ENCODE data around the gene HID1. TPM values are rescaled to one million over a fixed set of nuclear protein-coding genes. Genes with fewer than 3 reads are reported as not detected.

Gene HID1
- total and polyA plus RNA-seq, 2 experiments from 2014 or later: 8.7 to 10.9 TPM

- Mint-ChIP-seq H3K9me3 (no peaks in the 10 kb centered on the region; the same call in 2 of the 3 replicates), H3K4me3 (no peak overlapping the region), H3K27me3 (ENCODE audit: insufficient read depth, low read depth, poor library complexity) (peaks cover 6% of the 10 kb centered on the region), H3K27ac (no peak overlapping the region), H3K4me1 (peaks cover 2% of the 10 kb centered on the region; the same call in 1 of the 3 replicates), H3K36me3 (ENCODE audit: low read depth) (peaks cover 13% of the 10 kb centered on the region)
- Histone ChIP-seq H3K9me2 (ENCODE audit: insufficient read depth) (no peaks in the 10 kb centered on the region), H3F3A (replicated peaks; ENCODE audit: low read depth) (no peaks in the 10 kb centered on the region), H3K27ac (ENCODE audit: low read depth) (no peak overlapping the region), H2AFZ (no peak overlapping the region), H3K4me1 (ENCODE audit: insufficient read depth) (peaks cover 4% of the 10 kb centered on the region; the same call in 1 of the 2 replicates), H3K27me3 (ENCODE audit: insufficient read depth) (no peaks in the 10 kb centered on the region), H3K79me2 (replicated peaks; ENCODE audit: insufficient read depth) (no peaks in the 10 kb centered on the region), H3K4me2 (no peak overlapping the region), H3K4me3 (no peak overlapping the region), H3K36me3 (ENCODE audit: insufficient read depth) (no peaks in the 10 kb centered on the region; the same call in 1 of the 2 replicates), H4K20me1 (replicated peaks; ENCODE audit: insufficient read depth) (no peaks in the 10 kb centered on the region; the same call in 1 of the 2 replicates)
- no peak for DNase-seq (ENCODE audit: low spot score)
- no peak for ATAC-seq
- TF ChIP-seq EZH2phosphoT487 (IDR thresholded peaks at IDR 0.05; ENCODE audit: unreplicated experiment): no peak
- TF ChIP-seq POLR2AphosphoS5 (IDR thresholded peaks at IDR 0.05; ENCODE audit: low read depth): no peak
- no peak for TF ChIP-seq CREB1 (CRISPR knock-in tag; IDR thresholded peaks at IDR 0.05; ENCODE audit: low read depth)
- no peak for TF ChIP-seq ZNF114 (CRISPR knock-in tag; IDR thresholded peaks at IDR 0.05)
- TF ChIP-seq JUNB (IDR thresholded peaks at IDR 0.05; ENCODE audit: unreplicated experiment): no peak
- TF ChIP-seq ETS1 (IDR thresholded peaks at IDR 0.05): no peak
- TF ChIP-seq CTCF (conservative IDR thresholded peaks at IDR 0.05; ENCODE audit: low read depth in 2 of 2): no peak
- TF ChIP-seq NANOG (IDR thresholded peaks at IDR 0.05; ENCODE audit: borderline replicate concordance): no peak
- no peak for TF ChIP-seq EZH2 (IDR thresholded peaks at IDR 0.05; ENCODE audit: low read depth, unreplicated experiment)
These were observed 32.7 kb upstream of the HID1 start for GRCh38 chr17:75005291-75005690.

- H3K9me3 Mint-ChIP-seq: no peaks in the 10 kb centered on the region; the same call in 2 of the 3 replicates
- Histone ChIP-seq H2AFZ (no peak overlapping the region), H3K27ac (ENCODE audit: low read depth) (no peak overlapping the region), H3K4me3 (no peak overlapping the region), H3K79me2 (replicated peaks; ENCODE audit: insufficient read depth) (no peaks in the 10 kb centered on the region), H4K20me1 (replicated peaks; ENCODE audit: insufficient read depth) (no peaks in the 10 kb centered on the region; the same call in 1 of the 2 replicates), H3F3A (replicated peaks; ENCODE audit: low read depth) (no peaks in the 10 kb centered on the region), H3K36me3 (ENCODE audit: insufficient read depth) (peaks cover 3% of the 10 kb centered on the region; the same call in 1 of the 2 replicates), H3K9me2 (ENCODE audit: insufficient read depth) (no peaks in the 10 kb centered on the region), H3K4me2 (no peak overlapping the region), H3K4me1 (ENCODE audit: insufficient read depth) (peaks cover 4% of the 10 kb centered on the region; the same call in 1 of the 2 replicates), H3K27me3 (ENCODE audit: insufficient read depth) (no peaks in the 10 kb centered on the region)
- no peak for ATAC-seq
- H3K36me3 Mint-ChIP-seq (ENCODE audit: low read depth): peaks cover 14% of the 10 kb centered on the region
- H3K27me3 Mint-ChIP-seq (ENCODE audit: insufficient read depth, low read depth, poor library complexity): peaks cover 6% of the 10 kb centered on the region
- no peak overlapping the region for H3K4me3 Mint-ChIP-seq
- no peak overlapping the region for H3K27ac Mint-ChIP-seq
- no peak for DNase-seq (ENCODE audit: low spot score)
- peaks cover 2% of the 10 kb centered on the region; the same call in 1 of the 3 replicates for H3K4me1 Mint-ChIP-seq
- TF ChIP-seq CREB1 (CRISPR knock-in tag; IDR thresholded peaks at IDR 0.05; ENCODE audit: low read depth) (no peak), POLR2AphosphoS5 (IDR thresholded peaks at IDR 0.05; ENCODE audit: low read depth) (no peak), CTCF (conservative IDR thresholded peaks at IDR 0.05; ENCODE audit: low read depth in 2 of 2) (no peak), NANOG (IDR thresholded peaks at IDR 0.05; ENCODE audit: borderline replicate concordance) (no peak), EZH2 (IDR thresholded peaks at IDR 0.05; ENCODE audit: low read depth, unreplicated experiment) (no peak), ZNF114 (CRISPR knock-in tag; IDR thresholded peaks at IDR 0.05) (no peak), EZH2phosphoT487 (IDR thresholded peaks at IDR 0.05; ENCODE audit: unreplicated experiment) (no peak), REST (IDR thresholded peaks at IDR 0.05; ENCODE audit: unreplicated experiment) (no peak), JUNB (IDR thresholded peaks at IDR 0.05; ENCODE audit: unreplicated experiment) (no peak), ZNF331 (CRISPR knock-in tag; IDR thresholded peaks at IDR 0.05; ENCODE audit: low read depth) (no peak), STAT1 (IDR thresholded peaks at IDR 0.05; ENCODE audit: unreplicated experiment) (no peak), ETS1 (IDR thresholded peaks at IDR 0.05) (no peak)
These were observed 31.8 kb upstream of the HID1 start for GRCh38 chr17:75004371-75004770.

Measured in GM23338 (cell line).